Measurements from ENCODE around the gene P2RX3. TPM values are rescaled to one million over a fixed set of nuclear protein-coding genes. Genes with fewer than 3 reads are reported as not detected.
"Not testable (repeated sequence)": the region's sequence is repeated elsewhere in the genome, so short reads cannot be mapped to it uniquely, and the experiment has no call there.

Gene P2RX3
- total RNA-seq, 1 experiment from 2014 or later: not detected

DNA sequence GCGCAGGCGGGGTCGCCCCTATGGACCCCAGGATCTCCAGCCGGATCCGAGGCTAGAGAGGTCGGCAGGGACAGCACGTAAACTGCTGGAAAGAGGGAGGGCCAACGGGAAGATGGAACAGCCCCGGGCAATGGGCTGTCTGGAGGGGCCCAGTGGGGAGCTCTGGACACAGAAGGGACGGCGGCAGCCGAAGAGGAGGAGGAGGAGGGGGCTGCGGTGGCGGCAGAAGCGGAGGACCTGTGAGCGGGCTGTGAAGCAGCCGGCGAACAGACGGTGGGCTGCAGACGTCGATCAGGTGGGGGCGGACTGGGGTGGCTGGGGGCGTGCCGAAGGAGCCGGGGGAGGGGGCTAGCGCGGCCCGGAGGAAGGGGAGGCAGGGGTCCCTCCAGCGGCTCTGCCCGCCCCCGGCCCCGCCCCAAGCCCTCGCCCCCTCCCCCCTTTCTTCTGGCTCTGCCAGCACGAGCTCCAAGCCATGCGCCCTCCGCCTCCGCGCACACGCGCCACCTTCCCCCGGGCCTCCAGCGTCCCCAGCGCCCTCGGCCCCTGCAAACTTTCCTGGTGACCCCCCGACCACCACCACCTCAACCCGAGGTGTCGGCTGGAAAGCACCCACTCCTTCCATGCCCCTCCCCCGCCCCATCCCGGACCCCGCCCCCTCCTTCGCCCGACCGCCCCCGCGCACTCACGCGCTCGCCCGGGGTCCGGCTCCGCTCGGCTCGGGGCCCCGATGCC, 13.8 kb upstream of the P2RX3 start:
- no peak for DNase-seq (ENCODE audit: low spot score)

DNA sequence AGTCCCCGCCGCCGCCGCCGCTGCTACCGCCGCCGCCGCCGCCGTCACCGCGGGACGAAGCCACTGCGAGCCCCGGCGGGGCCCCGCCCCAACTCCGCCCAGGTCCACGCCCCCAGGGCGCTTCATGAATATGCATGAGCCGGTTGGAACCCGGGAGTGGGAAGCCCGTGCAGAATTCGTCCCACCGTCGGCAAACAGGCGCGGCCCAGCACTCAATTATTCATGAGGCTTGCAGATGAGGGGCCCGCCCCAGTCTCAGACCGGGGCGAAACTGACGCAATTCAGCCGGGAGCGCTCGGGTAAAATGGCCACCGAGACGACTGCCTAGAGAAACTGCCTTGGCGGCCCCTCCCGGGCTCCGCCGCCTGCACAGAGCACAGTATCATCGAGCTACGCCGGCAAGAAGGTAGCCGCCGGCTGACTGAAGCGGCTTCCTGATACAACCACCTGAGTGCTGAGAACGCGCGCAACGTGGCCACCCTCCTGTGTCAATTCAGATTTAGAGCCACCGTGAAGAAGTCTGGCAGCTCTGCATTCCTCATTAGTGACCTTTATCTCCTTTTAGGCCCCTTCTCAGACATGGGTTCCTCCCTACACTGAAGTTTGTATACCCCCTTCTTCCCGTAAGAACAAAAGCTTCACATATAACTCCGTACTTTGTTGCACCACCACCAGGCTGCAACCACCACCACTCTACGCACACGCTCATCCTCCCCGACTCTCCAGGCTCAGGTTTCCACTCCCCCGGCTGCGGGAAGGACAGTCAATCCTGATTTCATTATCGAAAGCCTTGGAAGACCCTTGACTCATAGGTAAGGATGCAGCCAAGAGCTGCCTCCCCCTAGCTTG, 13.0 kb upstream of the P2RX3 start, which contains the start of gene TNKS1BP1:
TNKS1BP1 (minus strand) TSS at position 67 of the 849 bp plus-strand sequence. CDS start 3,067 bp downstream, outside the sequence.
- peak; percentile 85 for DNase-seq (ENCODE audit: low spot score)

DNA sequence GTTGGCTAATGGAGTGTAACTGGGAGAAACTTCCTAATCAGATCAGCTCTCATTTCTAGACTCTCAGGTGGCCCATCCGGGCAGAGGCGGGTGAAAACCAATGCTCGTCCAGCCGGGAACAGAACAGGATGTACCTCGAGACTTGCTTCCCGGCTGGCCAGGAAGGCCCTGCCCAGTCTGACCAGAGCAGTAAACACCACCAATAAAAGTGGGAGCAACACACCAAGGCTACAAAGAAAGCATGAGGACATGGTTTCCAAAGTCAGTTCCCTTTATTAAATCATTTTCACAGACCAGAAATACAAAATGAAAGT, 12.5 kb upstream of the P2RX3 start:
- DNase-seq (ENCODE audit: low spot score): peak; percentile 32

DNA sequence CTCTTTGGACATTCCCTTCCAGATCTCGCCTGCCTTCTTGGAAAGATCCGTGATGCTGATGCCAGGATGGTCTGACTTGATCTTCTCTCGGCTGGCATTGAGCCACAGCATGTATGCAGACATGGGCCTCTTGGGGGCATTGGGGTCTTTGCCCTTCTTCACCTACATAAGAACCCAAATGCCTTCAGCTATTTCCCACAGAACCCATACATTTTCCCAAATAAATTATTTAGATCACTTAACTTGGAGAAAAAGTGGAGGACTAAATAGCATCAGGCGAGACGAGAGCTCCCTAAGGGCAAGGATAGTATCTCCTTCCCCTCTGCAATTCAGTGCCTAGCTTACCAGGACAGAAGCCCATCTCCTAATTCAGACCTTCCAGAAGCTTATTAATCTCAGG, 10.4 kb upstream of the P2RX3 start:
- no peak for DNase-seq (ENCODE audit: low spot score)

DNA sequence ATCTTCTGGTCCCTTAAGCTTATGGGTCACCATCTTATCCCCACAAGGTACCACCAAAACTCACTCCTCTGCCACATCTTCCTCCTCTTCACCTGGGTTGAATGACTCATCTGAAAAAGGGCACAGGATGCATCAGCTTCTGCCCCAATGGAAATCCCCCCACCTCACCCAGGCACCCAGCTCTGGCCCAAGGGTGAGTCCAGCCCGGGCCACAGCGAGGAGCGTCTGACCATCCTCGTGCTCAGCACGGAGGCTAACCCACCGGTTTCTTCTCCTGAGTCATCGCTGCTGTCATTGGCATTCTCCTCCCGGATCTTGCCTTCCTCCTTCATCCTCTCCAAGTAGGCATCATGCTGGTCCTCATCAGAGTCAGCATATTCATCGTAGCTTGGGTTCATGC, 8.1 kb upstream of the P2RX3 start:
- no peak for DNase-seq (ENCODE audit: low spot score)

DNA sequence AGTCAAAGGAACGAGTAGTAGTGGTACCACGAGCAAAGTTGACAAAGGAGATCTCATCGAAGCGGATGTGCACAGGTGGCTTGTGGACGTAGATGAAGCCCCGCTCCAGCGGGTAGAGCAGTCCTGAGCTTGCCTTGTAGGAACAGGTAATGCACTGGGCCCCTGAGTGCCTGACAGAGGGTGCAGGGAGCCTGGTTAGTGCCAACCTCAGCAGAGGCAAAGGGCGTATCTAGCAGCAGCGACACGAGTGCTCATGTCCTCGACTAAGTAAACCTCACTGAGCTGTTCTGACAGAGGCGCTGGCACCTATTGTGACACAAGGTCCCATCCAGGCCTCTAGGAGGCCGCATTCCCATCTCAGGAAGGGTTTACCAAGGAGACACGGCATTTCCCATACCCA, 6.4 kb upstream of the P2RX3 start:
- DNase-seq (ENCODE audit: low spot score): no peak

DNA sequence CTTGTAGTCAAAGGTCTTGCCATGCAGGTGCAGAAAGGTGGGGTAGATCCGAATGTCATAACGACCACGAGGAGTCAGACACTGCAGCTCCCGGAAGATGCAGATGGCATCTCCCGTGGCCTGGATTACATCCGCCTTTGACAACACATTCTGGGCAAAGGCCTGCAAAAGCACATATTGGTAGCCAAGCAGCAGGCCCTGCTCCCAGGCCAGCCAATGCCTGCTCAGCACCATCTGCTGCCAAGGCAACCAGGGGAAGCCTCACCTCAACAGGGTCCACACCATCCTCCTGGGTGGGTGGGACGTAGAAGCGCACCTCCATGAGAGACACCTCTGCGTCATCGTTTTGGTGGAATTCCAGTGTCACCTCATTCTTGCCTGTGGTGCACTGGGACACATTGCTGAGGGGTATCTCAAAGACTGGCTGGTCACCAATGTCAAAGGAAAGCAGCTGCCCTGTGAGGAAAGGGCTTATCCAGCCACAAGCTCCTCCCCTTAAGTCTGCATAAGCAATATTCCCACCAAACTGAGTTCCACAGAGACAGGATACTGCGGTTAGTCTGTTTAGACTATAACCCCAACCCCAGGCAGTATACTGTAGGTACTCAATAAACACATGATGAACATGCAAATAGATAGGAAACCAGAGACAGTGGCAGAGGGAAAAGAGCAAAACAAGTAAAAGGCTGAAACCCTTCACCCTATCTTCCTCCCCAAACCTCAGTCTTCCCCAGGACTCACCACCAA, 5.3 kb upstream of the P2RX3 start:
- no peak for DNase-seq (ENCODE audit: low spot score)

DNA sequence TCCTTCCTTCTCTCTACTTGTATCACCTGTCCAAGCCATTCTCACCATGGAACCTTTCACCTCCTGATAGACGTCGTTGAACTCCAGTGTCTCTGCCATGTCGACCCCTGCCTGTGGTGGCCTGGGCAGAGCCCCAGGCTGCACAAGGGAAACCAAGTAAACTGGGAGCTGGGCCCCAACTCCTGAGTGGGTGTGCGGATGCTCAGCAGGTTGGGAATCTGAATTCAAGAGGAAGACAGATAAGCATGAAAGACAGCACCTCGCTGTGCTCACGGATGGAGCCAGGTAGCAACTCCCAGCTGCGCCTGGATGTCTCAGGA, 3.2 kb upstream of the P2RX3 start:
- no peak for DNase-seq (ENCODE audit: low spot score)

DNA sequence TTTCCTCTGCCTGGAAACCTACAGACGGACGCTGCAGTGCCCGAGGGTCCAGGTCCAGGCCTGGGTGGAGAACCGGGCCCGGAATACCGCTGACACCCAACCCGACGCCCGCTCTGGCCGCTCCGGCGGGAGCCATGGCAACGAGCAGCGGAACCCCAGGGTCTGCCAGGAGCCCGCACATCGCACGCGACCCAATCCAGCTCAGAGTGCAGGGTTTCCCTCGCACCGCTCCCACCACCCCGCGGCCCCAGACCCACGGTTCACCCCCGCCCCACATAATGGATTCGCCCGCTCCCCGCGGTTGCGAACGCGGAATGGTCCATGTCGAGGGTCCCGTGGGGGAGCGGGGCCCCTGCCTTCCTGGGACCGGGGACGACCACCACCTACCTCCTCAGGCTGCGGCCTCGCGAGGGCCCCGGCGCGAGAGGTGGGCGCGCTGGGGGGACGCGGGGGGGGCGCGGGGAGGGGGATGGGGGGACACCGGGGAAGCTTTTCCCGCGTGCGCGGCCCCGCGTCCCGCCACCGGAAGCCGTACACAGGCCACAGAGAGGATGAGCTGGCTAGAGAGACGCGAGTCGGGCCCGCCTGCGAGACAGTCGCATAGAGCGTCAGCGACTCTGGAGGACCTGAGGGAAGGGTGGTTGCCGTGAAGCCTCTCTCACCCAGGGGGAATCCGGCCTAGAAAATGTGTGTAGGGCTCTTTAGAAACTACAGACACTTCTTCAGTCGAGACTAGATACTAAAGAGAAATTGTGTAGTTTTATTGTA, 2.6 kb upstream of the P2RX3 start, which contains the start of gene SSRP1:
SSRP1 (minus strand) TSS at position 550 of the 768 bp plus-strand sequence. CDS start 771 bp downstream, outside the sequence.
- DNase-seq (ENCODE audit: low spot score): peak; percentile 78

DNA sequence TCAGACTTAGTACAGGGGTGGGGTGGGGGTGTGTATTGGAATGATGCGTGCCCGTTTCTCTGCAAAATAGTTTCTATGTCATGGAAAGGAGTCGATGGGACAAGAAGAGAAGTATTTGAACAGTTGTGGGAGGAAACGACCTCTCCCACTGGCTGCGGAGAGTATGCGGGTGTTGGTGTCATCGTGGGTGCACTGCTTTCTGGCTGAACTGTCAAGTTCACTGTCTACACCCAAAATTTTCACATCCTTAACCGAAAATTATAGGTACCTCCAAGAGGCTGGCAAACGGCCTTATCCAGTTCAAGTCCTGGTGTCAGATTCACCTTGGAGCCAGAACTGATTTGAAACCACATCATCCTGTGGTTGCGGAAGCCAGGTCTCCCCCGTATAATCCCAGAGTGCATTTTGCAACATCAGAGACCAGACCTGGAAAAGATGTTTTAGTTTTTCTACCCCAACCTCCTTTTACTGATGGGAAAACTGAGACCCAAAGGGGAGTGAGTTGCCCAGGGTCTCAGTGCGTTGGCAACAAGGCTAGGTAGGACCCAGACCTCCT, 2.0 kb upstream of the P2RX3 start:
- no peak for DNase-seq (ENCODE audit: low spot score)

DNA sequence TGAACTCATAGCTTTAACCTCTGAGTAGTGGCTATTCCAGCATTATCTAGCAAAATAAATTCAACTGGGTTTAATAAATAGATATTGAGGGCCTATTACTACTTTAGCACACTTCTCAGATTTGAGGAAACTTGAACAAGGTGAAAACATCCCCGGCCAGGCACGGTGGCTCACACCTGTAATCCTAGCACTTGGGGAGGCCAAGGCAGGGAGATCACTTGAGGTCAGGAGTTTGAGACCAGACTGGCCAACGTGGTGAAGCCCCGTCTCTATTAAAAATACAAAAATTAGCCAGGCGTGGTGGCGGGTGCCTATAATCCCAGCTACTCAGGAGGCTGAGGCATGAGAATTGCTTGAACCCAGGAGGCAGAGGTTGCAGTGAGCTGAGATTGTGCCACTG, 1.3 kb upstream of the P2RX3 start:
- not testable (repeated sequence) for DNase-seq (ENCODE audit: low spot score)

DNA sequence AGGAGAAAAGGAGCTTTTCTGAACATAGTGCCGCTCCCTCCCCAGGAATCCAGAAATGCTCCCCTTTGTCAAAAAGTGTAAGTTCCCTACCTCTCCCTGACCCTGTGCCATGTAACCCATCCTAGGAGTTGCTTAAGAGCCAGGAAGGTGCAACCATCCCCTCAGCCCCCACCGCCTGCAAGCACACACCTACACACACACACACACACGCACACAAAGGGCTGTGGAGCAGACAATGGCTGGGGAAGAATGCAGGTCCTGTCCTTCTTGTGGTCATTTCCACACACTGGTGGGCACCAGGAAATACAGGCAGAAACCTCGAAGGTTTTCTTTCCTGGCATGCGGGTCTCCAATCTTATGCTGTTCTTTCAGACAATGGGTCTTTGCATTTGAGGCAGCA, 1.2 kb downstream of the P2RX3 start:
- no peak for DNase-seq (ENCODE audit: low spot score)

DNA sequence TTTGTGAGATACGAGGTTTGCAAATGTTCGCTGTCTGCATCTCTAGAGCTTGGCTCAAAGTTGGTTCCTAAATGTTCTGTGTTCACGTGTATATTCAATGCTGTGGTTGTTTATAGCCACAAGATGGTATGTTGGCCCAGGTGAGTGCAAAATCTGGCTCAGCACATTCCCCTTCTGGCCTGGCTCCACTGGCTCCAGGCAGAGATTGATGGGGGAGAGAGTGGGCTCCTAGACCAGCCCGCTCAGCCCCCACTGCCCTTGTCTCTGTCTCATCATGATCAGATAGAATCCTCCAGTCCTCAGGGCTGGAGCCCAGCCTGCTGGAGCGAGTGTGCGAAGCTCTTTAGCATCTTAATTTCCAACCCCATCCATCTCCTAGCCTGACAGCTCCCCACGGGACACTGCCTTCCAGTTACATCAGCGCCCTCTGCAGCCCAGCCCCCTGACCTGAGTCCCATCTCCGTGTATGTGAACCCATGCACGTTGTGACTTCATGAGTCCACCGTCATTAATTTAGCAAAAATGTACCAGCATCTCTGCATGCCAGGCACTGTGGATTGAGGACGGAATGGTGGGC, 2.0 kb downstream of the P2RX3 start:
- DNase-seq (ENCODE audit: low spot score): no peak

DNA sequence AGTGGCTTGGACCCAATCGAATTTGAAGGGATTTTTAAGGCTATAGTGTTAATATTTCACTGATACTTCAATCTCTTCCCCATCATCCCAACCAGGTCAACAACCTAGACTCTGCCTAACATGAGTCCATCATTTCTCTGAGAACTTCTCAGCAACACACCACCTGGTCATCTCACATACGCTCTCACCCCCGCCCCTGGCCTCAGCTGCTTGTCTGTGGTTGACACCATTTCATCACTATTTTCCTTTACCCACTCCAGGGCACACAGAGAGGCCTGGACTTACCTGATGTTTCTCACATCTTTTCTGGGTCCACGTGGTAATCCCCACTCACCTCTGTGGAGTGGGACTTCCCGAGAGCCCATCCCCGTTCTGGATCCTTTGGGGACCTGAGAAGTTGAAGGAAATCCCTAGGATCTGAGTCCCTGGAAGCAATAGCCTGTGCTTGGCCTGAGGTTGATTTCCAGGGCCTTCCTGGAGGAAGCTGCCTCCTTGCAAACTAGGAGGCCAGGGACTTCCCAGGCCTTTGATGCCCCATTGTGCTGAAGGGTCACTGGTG, 3.2 kb downstream of the P2RX3 start:
- no peak for DNase-seq (ENCODE audit: low spot score)

DNA sequence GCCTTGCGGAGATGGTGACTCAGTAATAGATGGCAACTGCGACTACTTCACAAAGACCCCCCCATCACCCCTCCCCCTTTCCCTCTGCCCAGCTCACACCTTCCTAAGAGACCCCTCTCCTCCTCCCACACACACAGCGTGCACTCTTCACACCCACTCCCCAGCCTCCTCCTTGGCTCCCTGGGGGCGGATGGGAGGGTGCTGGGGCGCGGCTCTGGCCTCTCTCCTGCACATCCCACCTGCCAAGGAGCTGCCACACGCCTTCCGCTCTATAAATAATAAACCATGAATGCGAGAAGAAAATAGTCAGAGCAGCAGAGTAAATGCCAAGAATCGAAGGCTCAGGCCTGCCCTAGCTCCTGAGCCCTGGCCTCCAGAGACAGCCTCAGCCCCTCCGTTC, 4.5 kb downstream of the P2RX3 start:
- DNase-seq (ENCODE audit: low spot score): no peak

DNA sequence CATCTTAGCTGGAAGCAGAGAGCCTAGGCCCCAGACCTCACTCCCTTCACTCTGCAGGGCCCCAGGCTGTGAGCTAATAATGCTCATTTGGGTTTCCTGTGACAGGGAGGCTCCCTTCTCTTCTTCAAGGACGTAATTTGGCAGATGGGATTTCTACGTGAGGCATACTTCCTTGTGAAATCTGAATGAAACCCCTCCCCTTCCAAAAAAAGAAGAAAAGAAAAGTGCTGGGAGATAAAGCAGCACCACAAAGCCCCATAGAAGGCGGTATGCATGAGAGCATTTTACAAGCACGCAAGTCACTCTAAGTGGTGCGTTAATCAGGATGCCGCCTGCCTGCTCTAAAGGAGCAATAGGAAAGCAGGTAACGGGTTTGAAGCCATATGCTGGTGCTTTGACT, 5.7 kb downstream of the P2RX3 start:
- no peak for DNase-seq (ENCODE audit: low spot score)

DNA sequence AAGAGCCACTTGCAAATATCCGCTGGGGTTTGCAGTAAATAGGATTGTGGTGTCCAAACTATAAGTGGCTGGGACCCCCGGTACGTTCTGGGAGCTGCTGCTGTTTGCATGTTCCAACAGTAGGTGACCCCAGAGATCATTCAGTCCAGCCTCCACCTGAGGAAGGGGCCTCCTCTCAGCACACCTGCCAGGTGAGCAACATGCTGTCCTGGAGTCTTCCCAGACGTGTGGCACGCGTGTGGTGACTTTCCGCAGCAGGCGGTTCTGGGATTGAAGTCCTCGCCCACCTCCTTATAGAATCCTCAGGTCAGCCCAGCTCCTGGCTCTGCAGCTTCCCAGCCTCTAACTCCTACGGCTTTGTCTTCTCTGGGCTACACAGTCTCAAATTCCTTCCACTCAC, 6.7 kb downstream of the P2RX3 start:
- DNase-seq (ENCODE audit: low spot score): no peak

DNA sequence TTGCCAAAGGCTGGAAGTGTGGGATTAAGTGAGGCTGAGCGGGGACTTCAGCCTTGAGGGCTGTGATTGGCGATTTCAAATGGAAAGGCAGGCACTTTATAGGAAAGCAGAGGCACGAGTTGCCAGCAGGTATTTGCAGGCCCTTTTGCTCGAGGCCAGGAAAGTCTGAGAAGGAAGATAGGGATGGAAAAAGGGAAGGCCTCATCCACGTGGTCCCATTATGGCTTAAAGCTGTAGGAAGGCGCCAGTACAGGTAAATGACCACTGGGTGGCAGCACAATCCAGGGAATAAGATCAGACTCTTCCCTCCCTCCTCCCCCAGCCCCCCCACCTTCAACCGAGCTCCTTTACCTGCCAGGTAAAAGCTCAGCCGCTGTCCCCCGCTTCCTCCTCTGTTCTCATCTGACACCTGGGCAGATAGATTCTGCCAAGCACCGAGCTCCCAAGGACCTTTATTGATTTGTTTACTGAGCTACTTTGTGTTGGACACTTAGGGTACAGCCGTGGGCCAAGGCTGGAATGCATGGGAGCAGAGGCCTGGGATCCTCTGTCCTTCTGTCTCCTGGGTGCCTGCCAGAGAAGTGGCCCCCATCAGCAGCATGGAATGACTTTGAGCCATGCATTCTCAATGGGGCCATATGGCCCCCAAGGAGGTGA, 7.5 kb downstream of the P2RX3 start:
- DNase-seq (ENCODE audit: low spot score): peak; percentile 77

DNA sequence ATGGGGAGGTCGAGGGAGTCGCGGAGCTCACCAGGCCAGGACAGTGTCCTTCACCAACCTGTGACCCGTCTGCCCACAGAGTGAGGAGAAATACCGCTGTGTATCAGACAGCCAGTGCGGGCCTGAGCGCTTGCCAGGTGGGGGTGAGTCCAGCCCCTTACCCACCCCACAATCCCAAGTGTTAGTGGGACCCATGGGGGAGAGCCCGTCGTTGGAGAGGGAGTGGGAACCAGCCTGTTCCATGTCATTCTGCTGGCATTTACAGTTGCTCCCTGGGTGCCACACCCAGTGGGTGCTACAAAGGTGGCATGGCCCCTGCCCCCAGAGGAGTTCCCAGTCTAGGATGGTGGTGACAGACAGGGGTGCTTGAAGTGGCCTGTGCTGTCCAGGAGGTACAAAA, 9.2 kb downstream of the P2RX3 start:
- no peak for DNase-seq (ENCODE audit: low spot score)

DNA sequence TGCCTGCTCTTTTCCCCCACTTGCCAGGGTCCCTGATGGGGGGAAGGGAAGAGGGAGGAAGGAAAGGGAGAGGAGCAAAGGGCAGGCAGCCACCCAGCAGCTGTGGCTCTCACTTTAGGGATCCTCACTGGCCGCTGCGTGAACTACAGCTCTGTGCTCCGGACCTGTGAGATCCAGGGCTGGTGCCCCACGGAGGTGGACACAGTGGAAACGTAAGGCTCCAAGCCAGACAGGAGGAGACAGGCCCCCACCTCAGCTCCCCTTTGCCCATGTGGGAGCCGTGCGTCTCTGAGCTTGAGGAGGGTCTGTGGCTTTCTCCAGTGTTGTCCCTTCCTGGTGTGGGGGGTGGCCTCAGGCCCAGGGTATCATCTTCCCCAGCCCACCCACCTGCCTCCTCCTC, 9.9 kb downstream of the P2RX3 start:
- no peak for DNase-seq (ENCODE audit: low spot score)

Data from A172 (cell line).